ENCODE measurements around the gene QSER1.

DNA sequence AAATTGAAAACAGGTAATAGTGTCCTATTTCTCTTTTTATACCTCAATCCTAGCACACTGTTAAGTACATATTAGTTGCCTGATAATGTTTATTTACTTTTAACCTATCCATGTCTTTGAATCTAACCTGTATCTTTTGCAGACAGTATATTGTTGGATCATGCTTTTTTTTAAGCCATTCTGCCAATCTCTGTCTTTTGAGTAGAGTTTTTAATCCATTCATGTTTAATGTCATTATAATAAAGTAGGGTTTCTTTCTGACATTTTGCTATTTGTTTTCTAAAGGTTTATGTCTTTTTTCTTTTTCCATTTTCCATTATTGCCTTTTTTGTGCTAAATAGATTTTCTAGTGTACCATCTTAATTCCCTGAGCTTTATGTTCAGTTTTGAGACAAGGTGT is 99.3 kb downstream of the QSER1 start:
- TF ChIP-seq, protein P1, sequence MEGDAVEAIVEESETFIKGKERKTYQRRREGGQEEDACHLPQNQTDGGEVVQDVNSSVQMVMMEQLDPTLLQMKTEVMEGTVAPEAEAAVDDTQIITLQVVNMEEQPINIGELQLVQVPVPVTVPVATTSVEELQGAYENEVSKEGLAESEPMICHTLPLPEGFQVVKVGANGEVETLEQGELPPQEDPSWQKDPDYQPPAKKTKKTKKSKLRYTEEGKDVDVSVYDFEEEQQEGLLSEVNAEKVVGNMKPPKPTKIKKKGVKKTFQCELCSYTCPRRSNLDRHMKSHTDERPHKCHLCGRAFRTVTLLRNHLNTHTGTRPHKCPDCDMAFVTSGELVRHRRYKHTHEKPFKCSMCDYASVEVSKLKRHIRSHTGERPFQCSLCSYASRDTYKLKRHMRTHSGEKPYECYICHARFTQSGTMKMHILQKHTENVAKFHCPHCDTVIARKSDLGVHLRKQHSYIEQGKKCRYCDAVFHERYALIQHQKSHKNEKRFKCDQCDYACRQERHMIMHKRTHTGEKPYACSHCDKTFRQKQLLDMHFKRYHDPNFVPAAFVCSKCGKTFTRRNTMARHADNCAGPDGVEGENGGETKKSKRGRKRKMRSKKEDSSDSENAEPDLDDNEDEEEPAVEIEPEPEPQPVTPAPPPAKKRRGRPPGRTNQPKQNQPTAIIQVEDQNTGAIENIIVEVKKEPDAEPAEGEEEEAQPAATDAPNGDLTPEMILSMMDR (IDR thresholded peaks at IDR 0.05): no peak
- TF ChIP-seq, protein P2, sequence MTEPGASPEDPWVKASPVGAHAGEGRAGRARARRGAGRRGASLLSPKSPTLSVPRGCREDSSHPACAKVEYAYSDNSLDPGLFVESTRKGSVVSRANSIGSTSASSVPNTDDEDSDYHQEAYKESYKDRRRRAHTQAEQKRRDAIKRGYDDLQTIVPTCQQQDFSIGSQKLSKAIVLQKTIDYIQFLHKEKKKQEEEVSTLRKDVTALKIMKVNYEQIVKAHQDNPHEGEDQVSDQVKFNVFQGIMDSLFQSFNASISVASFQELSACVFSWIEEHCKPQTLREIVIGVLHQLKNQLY (CRISPR knock-in tag; IDR thresholded peaks at IDR 0.05): no peak
- TF ChIP-seq KAT7 (CRISPR knock-in tag; IDR thresholded peaks at IDR 0.05; ENCODE audit: borderline replicate concordance) (no peak), TEAD4 (CRISPR knock-in tag; IDR thresholded peaks at IDR 0.05) (no peak)
- TF ChIP-seq, protein P3, sequence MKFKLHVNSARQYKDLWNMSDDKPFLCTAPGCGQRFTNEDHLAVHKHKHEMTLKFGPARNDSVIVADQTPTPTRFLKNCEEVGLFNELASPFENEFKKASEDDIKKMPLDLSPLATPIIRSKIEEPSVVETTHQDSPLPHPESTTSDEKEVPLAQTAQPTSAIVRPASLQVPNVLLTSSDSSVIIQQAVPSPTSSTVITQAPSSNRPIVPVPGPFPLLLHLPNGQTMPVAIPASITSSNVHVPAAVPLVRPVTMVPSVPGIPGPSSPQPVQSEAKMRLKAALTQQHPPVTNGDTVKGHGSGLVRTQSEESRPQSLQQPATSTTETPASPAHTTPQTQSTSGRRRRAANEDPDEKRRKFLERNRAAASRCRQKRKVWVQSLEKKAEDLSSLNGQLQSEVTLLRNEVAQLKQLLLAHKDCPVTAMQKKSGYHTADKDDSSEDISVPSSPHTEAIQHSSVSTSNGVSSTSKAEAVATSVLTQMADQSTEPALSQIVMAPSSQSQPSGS (CRISPR knock-in tag; IDR thresholded peaks at IDR 0.05; ENCODE audit: borderline replicate concordance, low read depth): no peak
